GM19372 (cell line): Measurements from ENCODE around the gene DENND2A.
"Not testable (repeated sequence)": the region's sequence is repeated elsewhere in the genome, so short reads cannot be mapped to it uniquely, and the experiment has no call there.

Source experiments
- ATAC-seq: cut with Tn5 transposase; IDR thresholded peaks from one replicate; pipeline ENCODE4 v1.9.1; 2021; ENCODE audit warnings: mild to moderate bottlenecking, low read depth, moderate library complexity; ENCODE audit not compliant: unreplicated experiment

DENND2A gene

GRCh38 chr7:140623980-140624379 lies 16.6 kb downstream of the DENND2A start:
- ATAC-seq: no peak

GRCh38 chr7:140621401-140622021 lies 19.1 kb downstream of the DENND2A start:
- ATAC-seq: no peak

DNA sequence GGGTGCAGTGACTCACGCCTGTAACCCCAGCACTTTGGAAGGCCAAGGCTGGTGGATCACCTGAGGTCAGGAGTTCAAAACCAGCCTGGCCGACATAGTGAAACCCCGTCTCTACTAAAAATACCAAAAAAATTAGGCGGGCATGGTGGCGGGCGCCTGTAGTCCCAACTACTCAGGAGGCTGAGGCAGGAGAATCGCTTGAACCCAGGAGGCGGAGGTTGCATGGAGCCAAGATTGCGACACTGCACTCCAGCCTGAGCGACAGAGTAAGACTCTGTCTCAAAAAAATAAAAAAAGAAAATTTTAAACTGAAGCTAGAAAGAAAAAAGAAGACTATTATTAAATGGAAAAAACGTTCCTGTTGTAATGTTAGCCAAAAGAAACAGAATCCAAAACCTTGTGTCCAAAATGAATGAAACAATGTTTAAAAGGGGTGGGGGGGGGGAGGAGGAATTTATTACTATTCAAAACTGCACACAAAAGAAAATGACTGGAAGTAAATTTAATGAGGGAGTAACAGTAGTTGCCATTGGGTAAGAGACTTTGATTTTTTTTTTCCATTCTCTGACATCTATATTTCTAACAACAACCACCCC lies 20.6 kb downstream of the DENND2A start:
- not testable (repeated sequence) for ATAC-seq

DNA sequence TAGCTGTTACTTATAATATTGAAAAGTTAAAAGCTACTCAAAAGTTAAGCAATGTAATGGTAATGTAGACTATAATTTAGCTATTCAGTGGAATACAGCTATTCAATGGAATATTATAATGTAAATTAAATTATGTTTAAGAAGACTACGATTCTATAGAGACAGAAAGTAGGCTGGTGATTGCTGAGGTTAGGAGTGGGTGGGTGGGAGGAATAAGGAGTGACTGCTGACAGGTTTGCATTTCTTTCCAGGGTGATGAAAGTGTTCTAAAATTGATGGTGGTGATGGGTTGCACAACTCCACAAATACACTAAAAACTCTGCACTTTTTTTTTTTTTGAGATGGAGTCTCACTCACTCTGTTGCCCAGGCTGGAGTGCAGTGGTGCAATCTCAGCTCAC lies 21.4 kb downstream of the DENND2A start:
- no peak for ATAC-seq

DNA sequence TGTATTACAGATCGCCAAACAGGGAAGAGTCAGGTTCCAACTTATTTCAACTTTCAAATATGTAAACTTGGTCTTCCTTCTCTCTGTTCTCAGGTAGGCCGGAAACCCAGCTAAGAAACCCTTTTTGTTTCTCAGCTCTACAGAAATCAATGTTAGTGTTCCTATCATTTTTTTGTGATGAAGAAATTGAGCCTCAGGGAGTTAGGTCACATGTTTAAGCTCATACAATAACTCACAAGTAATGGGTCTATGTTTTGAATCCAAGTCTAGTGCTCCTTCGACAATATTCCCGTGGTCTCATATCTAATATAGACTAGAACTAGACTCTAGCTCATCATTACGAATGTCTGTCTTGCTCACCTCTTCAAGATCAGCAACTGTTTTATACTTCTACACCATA lies 22.3 kb downstream of the DENND2A start:
- ATAC-seq: no peak

- no peak for ATAC-seq
Measured at GRCh38 chr7:140617081-140617480, 23.5 kb downstream of the DENND2A start.

DNA sequence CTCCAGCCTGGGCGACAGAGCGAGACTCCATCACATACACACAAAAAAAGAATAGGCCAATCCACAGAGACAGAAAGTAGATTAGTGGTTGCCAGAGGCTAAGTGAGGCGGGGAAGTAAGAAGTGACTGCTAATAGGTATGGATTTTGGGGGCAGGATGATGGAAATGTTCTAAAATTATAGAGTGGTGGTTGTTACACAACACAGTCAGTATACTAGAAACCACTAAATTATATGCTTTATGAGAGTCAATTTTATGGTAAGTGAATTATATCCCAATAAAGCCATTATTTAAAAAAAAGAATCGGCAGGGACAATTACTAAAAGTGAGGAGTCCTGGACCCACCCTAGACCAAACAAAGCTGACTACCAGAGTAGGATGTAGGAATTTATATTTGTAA lies 24.3 kb downstream of the DENND2A start:
- ATAC-seq: no peak

GRCh38 chr7:140611641-140612040 lies 29.0 kb downstream of the DENND2A start:
- no peak for ATAC-seq

DNA sequence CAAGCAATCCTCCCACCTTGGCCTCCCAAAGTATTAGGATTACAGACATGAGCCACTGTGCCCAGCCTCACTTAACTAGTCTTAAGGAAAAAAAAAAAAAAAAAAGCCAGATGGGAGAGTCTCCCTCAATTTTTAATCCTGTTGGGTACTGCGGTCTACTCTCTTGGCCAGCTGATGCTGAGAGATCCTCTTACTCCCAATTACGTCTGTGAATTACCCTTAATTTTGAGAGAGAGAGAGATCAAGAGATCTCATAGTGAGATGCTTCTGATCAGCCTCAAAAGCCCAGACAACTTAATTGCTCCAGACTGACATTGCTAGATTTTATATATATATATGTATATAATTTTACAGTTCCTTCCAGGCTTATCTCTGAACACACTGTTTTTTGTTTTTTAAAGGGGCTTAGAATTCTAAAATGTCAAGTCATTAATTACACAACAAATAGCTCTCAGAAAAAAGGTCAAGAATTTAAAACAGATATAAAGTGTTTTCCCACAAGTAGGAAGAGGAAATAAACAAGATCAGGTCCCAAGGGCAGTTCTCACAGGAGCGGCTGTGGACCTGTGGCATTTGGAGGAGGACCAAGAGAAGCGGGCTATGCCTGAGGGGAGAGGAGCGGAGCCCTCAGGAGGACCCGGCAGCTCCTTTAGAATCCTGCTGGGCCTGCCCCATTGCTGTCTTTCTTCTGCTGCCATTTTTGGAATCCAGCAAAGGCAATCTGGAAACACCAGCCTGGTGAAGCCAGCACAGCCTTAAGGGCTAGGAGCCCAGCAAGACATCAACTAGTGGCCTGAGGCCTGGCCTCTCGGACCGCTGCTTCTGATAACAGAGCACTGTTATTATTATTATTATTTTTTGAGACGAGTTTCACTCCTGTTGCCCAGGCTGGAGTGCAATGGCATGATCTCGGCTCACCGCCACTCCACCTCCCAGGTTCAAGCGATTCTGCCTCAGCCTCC lies 30.1 kb downstream of the DENND2A start:
- no peak for ATAC-seq

GRCh38 chr7:140609646-140610045 lies 31.0 kb downstream of the DENND2A start:
- ATAC-seq: no peak

GRCh38 chr7:140607441-140607989 lies 33.1 kb downstream of the DENND2A start:
- ATAC-seq: no peak

- no peak for ATAC-seq
Measured at GRCh38 chr7:140605337-140605736, 35.3 kb downstream of the DENND2A start.

- ATAC-seq: no peak
Measured at GRCh38 chr7:140604760-140605159, 35.9 kb downstream of the DENND2A start.

- ATAC-seq: no peak
Measured at GRCh38 chr7:140604076-140604475, 36.5 kb downstream of the DENND2A start.

DNA sequence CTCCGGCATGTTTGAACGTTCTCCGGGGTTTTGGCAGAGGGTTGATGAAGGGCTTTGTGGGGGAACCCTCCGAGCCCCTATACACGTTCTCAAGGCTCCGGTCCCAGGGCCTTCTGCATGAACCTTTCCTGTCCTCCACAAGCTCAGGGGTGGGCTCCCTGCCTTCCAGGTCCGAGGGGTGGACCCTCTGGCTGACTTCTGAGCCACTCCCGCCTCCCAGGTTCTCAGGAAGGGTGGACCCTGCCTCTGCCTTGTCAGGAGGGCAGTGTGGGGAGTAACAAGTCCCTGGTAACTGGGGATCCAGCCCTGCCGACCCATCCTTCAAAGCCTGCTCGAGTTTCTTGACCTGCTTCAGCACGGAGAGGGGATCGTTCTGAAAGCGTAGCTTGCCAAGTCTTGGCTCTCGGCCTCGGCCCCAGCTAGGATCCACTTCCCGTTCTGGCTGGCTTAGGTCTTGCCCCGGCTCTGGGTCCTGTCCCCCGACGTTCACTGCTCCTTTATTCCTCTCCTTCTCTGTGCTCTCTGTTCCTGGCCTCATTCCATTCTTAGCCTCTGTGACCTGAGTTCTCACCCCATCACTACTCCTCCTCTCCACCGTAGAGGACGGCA lies 38.9 kb downstream of the DENND2A start:
- ATAC-seq: no peak

DNA sequence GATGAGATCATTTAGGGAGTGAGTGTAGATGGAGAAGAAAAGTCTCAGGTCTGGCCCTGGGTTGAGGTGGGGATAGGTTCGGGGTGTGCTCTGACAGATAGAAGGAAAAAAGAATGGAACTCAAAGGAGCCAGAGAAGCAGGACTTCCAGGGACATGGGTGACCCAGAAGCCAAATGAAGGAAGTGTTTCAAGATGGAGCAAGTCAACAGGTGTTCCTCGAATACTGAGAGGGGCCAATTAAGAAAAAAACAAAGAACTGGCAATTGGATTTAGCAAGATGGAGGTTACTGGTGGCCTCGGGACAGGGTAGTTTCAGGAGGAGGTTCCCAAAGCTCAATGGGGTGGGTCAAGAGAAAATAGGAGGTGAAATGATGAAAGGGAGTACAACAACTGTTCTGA lies 40.3 kb downstream of the DENND2A start:
- no peak for ATAC-seq

DNA sequence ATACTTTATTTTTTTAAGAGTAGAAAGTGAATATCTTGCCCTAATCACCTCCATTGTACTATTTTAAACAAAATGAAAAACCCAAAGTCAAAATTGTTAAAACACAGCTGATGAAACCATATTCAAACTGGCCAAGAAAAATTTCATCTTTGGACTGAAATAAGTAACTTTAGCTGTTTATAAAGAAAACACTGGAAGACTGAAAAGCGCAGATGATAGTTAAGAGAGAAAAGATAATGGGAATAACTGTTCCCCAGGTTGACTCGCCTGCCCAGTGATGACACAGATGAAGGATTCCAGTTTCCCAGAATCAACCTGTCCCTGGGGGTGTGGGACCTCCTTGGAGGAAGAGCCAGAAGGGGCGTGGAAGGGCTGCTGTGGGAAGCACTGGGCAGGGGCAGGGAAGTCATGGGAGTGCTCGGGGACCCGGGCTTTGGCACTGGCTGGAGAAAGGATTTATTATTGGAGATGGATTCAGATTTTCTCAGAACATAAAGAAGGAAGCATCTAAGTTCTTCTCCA lies 43.1 kb downstream of the DENND2A start:
- ATAC-seq: no peak

DNA sequence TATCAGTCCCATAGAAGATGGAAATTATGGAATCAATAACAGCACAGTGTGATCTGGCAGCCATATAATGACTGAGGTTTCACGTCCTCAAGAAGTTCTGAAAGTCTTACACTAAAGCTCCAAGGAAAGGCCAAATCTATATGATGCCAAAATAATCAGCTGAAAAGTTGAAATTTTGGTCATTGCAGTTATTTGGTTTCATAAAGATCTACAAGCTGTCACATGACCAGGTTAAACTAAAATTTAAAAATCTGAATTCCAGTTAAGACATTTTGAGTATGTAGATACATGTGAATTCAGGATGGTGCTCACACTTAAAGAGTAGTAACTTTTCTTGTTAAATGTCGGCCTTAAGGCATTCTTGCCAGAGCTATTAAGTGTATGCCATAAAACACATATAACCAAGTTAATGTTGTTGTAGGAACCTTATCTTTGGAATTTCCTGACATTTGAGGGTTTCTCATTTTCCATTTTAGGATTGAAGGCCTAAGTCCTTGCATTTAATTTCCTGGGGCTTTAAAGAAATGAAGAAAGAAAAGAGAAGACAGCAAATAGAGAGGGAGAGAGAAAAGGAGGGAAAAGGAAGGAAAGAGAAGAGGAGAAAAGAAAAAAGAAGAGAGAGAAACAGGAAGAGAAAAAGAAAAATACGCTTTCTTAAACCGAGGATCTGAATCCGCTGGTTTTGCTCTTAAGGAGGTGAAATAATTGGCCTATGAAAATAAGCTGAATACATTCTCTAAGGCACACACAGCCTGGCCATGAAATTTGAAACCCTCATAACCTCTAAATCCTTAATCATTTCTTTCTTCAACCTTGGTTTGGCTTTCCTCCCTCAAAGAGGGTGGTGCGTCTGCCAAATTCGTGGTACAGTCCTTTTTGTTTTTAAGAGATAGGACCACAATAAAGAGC lies 43.8 kb downstream of the DENND2A start:
- no peak for ATAC-seq

- ATAC-seq: no peak
Measured at GRCh38 chr7:140595468-140596092, 45.0 kb downstream of the DENND2A start.
